Activated CD4-positive, alpha-beta T cell treated with anti-CD3 and anti-CD28 coated beads, Interleukin-2, amount 50 U/mL, for 24 hours (primary cell): Measurements from ENCODE around the gene ZNF827.

Experiments
- DNase-seq, 2 donors: peaks; one replicate each; pipeline ENCODE4 v3.0.0-alpha.2; 2020; ENCODE audit warnings: low read depth in 1 of 2, low spot score in 1 of 2

The ZNF827 gene

DNA sequence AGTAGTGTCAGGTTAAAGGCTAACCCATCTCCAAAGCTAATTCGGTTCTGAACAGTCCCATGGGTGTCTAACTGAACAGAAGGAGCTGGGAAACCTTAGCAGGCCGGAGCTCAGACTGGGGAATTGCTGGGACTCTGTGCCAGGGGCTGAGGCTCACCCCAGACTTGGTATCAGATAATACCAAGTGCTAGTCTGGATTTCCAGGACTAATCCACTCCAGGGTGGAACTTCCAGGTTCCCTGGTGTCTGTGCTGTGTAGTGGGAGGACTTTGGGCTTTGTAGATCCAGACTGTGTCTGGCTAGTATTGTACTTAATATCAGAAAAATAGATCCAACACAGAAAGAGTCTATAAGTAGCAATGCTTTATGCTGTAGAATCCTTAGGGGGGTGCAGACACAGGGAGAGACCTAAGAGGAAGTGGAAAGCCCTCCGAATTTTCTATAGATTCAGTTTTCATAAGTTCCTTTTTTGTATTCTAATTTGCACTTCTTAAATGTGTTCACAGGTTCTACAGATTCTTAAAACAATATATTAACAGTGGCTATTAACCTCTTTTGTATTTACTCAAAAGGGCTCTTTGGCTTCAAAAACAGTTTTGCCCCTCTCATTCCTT, 4.1 kb downstream of the ZNF827 start:
- no peak for DNase-seq

DNA sequence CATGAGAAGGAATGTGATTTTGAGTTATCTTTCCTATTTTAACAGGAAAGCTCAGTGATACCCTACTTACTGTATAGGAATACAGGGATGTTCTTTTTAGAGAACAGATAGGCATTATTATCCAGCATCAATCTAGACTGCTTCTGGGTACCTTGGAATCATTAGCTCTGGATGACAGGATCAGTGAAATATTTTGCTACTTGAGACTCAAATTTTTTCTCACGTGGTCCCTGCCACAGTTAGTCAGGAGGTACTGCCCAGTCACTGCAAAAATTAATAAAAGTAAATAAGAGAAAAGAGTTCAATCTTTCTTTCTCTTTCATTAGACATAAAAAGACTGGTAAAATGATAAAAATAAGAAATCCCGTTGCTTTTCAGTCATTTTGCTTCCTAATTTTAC, 5.5 kb downstream of the ZNF827 start:
- DNase-seq = no peak

DNA sequence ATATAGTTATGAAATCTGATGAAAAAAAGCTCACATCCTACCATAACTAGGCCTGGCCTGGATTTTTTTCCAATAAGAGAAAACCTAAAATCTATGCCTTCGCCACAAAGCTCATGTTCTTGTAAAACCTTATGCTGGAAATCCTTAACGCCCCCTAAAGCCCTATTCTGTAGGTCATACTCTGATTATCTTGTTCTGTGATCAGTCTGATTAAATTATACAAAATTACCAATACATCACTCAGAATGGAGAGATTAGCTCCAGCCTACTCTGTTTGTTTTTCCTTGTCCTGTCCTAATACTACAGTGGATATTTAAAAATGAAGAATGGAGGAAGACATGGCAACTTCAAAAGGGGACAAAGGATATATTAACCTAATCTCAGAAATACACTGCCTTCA, 7.2 kb downstream of the ZNF827 start:
- no peak for DNase-seq

DNA sequence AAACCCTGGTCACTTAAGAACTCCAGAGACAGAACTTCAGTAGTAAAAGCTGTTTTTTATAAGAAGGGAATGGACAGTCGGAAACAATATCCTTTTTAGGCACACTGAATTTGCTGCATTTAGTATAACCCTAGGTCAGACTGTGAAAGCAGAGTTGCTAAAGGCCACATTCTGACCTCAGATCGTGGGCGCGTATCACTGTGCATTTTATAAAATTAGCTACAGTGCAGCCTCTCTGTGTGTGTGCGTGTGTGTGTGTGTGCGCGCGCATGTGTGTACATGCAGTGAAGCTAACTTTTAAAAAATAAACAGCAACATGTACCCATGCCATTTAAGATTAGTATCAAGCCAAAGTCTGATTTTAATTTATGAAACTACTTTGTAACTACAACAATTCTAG, 8.0 kb downstream of the ZNF827 start:
- DNase-seq = no peak

DNA sequence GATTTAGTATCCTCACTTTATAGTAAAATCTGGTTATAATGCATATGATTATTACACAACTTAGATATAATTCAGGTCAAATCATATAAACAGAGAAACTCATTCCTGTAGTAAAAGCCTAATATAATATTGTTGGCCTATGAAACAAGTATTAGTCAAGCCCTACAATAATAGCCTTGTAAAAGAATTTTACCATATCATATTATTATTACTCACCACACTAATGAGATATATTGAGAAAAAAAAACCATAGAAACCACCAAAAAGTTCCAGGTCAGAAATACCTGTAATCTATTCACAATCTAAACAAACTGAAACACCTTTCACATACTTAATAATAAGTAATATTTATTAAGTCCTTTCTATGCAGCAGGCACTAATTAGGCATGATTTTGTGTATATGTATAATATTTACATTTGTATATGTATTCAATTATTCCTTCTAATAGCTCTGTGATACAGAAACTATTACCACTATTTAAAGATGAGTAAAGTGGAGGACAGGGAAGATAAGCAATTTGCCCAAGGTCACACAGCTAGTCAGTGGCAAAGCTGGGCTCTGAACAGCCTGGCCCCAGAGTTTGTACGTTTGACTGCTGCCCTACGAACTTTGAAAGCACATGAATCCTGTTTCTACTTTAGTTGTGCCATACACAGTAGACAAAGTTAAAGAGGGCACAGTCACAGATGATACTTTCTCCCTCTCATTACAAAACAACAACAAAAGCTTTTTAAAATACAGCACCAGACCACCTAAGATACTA, 9.0 kb downstream of the ZNF827 start:
- no peak for DNase-seq

DNA sequence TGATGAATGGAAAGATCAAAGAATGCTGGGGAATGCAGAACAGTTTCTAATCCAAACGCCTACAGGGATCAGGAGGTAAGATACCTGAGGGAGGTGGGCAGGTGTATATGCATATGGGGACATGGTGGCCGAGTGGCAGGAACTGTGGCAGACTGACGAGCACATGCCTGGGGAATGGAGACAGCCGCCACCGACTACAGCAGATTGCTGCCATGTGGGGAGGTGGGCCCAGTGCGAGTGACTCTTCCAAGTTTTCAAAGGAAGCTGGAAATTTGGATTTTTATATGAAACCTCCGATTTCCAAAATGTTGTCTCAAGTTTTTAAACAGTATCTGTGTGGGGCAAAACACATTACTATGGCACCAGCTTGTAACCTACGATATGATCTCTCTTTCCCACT, 9.9 kb downstream of the ZNF827 start:
- no peak for DNase-seq

DNA sequence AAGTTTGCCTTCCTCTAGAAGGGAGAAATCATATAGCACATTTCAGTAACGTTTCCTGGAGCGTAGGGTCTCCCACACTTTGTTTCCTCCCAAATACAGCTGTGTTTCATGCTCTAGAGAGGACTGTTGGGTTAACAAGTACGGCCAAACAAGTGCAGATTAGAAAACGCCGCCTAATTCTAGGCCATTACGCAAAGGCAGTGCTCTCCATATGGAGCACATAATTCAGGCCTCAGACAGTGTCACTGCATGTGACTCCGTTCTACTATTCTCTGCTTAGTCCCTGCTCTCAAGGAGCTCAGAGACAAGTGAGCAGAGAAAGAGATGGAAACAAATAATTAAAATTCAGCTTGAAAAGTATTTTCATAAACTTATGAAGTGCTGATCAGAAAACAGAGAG, 11.6 kb downstream of the ZNF827 start:
- no peak for DNase-seq

DNA sequence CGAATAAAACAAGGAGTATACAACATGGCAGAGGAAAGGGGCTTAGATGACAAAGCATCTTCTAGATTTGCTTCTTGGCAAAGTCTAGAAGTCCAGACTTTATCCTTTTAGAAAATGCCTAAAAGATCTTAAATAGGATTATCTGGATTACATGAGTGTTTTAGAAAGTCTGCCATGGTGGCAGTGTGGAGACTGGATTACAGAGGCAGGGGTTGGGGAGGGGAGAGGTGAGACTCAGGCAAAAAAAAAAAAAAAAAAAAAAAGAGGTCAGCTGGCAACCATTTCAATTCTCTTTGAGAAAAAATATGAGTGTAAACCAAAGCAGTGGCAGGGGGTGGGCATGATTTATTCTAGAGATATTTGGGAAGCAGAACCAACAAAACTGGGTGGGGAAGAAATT, 17.4 kb downstream of the ZNF827 start:
- no peak for DNase-seq

DNA sequence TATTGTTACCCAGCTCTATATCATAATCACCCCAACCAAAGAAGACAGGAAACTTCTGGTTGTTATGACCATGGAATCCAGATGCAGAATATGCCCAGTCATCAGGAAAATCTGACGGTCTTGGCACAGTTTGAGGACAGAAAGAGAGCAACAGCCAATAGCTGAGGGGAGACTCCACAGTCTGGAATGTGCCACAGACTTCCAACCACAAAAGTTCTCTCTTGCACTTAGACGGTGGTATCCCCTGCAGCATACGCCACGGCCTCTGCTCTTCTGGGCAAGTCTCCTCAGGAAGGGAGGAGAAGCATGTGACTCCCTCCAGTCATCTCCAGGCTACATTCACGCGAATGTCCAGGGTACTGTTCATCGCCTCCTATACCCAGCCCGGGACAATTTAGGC, 18.4 kb downstream of the ZNF827 start:
- no peak for DNase-seq

DNA sequence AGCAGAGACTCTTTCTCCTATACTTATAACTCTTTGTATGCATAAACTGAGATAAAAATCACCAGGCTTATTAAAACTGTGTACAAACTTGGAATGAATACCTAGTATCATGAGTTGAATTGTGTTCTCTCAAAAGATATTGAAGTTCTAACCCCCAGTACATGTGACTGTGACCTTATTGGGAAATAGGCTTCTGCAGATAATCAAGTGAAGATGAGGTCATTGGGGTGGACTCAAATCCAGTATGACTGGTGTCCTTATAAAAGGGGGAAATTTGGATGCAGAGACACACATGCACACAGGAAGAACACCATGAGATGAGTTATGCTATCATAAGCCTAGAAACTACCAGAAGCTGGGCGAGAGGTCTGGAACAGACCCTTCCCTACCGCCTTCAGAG, 26.2 kb downstream of the ZNF827 start:
- no peak for DNase-seq

DNA sequence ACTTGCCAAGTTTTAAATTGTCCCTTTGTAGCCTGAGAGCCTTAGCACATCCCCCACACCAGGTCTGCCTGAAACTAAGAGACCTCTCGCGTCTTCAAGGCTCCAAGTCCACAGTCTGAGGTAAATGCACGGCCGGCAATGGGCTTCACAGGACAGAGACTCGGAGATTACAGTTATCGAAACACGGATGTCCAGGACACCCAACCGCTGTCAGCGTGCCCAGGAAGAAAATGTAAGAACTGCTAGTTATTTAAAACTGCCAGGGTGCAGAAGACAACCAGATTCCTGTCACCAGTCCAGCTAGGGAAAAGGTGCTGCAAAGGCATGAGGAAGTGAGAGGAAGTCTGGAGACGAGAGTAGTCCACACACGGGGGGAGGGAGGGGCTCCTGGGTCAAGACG, 28.9 kb downstream of the ZNF827 start:
- DNase-seq = no peak

DNA sequence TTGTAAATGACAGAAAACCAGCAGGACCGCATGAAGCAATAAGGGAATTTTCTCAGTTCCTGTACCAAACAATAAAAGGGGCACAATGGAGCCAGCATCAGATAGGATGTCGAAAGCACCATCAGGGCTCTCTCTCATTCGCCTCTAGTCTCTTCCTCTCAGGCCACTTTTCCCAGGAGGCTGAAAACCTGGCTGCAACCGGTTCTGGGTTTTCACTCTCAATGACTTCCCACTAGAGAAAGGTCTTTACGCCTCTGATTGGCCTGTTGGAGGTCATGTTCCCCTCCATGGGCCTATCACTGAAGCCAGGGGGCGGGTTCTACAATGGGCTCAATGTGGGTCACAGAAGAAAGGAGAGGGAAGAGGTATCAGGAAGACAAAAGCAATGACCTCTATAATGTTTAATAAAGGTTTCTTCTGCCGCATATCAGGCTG, 29.3 kb downstream of the ZNF827 start:
- no peak for DNase-seq

DNA sequence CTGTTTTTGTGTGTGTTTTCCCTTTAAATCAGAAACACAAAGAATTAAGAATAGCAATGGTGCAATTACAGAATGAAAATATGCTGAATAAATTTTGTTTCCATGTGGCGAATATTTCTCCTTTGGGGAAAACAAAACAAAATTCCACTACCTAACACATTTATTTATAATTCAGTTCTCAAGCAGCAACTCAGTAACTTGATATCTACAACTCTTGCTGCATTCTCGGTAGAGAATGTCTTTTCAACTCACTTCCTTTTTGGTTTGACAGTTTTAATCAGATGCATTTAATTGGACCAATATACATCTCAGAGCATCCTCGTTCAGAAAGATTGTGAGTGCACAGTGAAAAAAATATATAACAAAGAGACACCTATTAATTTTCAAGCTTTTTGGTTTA, 30.8 kb downstream of the ZNF827 start:
- no peak for DNase-seq

DNA sequence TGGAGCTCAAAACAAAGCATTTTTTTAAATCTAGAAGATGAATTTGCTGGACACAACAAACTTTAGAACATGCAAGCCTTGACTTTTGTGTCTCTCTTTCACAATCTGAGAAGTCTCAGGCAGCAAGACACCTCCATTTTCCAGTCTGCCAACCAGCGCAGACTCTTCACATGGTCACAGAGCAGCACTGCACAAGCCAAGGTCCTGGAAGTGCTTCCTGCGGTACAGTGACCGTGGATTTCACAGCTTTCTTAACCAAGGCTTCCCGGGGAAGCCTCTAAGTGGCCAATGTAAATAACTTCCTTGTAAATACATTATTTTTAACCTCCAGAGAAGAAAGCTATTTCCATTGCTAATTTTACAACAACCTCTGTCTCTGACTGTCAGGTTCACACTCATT, 31.2 kb downstream of the ZNF827 start:
- no peak for DNase-seq

DNA sequence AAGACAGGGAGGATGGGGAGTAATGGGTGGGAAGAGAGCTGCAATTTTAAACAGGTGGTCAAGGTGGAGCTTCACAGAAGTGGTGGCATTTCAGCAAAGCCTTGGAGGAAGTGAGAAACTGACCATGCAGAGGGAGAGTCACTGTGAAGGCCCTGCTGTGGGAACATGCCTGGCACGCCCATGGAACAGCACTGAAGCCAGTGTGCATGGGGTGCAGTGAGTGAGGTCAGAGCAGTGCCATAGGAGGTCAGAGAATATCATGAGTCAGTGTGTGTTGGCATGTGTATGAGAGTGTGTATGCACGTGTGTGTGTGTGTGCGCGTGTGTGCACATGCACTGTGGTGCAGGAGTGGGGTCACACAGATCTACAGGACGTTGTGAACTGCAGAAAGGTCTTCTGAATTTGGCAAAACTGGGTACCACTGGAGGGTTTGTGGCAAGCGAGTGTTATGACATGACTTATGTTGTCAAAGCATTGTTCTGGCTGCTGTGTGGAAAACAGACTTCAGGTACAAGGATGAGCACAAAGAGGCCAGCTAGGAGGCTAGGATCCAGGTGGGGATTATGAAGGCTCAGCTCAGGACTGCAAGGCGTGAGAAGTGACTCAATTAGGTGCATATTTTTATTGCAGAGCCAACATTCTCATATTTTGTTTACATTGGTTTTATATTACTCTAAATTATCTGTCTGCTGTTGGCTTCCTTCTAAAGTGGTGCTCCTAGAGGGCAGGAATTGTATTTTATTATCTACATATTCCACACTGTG, 34.0 kb downstream of the ZNF827 start:
- no peak for DNase-seq

DNA sequence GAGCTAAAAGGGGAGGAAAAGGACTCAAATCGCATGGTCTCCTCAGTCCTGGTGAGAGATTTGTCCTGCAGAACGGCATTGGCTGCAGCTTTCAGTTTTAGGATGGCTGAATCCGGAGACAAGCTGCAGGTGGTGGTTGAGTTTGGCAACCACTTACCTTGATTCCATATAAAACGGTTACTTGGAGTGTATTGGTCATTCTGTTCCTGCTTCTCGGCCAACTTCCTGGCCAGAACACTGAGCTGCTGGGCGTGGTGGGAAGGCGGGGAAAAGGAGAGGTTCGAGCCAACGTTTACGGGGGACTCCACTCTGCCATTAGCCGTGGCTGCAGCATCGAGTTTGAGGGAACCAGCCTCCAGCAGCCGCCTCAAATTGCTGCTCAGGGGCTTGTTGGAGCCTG, 36.1 kb downstream of the ZNF827 start:
- no peak for DNase-seq

DNA sequence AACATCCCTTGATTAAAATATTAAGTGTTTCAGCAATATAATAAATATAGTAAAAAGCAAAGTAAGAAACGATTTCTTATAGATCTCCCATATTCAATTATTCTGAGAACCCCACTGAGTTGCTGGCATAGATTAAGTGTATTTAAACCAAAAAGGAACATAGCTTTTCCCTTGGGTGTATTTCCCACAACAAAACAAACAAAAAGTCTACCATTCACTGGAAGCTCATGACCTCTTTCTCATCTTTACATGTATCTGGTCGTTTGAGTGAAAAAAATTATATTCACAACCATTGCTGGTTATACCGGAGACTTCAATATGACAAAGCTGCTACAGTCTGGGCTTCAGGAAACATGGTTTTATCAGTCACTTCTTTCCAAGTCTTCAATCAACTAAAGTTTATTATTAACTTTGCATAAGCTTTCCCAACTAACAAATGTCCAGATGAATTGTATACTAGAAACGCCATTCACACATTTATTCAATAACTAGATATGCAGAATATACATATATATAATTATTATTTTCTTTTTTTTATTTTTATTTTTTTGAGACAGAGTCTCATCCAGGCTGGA, 38.6 kb downstream of the ZNF827 start:
- no peak for DNase-seq

DNA sequence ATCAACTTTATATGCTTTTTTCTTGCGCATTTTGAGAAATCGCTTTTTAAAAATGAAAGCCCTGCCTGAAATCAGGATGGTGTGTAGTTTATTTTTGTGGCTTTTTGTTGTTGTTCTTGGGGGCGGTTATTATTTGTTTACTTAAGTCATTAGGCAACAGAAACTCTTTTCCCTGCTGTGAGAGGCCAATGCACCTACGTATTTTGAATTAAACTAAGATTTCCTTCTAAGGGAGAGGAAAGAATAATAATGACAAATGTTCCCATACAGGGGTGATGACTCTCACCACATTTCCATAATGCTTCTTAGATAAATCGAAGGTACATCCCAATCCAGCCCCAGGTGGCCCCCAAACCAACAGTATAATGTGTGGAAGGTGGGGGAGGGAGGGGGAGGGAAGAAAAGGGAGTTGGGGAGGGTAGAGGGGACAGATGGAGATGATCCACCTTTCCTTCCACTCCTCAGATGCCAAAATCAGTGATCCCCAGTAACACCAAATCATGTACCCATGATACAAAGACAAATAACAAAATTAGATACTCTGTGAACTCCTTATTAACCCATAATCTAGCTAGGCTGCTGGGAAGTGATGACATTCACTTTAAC, 39.6 kb downstream of the ZNF827 start:
- no peak for DNase-seq

DNA sequence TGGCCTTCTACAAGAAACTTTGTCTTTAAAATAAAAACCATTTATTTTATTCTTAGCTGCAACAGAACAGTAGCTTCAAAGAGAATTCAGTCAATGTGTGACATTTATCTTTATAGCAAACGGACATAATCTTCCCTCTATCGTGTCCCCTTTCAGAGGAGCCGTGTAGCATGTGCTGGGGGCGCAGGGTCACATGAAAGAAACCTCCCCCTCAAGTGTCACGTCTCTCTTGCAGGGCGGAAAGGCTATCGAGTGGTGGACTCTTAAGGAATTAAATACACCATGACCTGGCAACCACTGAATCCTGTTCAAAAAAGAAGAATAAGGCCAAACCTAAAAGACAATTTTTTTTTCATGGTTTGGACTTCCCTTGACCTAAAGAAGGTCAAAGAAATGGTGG, 40.2 kb downstream of the ZNF827 start:
- no peak for DNase-seq

DNA sequence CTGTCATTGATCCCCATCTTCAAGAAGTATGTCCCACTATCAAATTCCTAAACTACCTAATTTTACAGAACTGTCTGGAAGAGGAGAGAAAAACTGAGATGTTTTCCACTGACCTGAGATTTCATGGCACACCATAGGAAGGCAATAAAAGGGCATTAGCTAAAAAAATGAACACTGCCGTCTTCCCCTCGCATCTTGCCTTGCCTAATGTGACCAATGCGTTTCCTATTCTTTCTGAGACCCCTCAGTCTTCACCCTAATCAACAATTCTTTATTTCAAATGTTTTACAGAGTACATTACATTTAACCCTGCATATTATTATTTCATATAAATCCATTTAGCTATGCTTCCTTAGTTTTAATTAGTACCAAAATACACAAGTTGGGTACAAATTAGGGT, 43.6 kb downstream of the ZNF827 start:
- no peak for DNase-seq

DNA sequence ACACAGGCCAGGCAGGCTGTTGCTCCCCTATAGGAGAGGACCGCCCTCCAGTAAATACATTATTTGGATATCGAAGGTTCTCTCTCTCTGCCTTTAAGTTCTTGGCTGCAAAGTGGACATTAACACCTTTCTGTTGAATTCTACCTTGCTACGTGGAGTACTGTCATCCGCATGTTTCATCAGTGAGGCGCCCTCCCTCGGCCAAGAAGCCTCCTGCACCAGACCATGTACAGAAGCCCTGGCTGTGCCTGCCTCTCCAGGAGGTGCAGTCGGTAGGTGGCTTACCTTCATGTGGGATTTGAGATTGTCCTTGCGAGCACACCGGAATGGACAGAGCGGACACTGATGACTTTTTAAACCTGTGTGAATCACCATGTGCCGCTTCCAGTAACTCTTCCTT, 46.7 kb downstream of the ZNF827 start:
- no peak for DNase-seq

DNA sequence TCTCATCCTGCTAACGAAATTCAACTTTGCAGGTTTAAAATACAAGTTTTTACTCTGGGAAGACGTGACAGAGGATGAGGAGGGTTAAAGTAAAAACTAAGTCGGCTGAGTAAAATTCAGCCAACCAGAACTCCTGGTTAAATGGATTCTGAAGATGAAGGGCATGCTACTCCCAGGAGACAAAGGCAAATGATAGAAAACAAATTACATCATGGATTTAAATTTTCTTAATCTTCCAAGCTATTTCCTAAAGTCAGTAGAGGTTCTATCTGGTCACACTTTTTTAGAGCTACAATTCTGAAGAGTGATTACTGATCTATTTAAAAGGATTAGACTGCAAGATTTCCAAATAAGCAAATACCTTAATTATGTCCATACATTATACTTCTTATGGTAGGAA, 47.9 kb downstream of the ZNF827 start:
- no peak for DNase-seq
